ENCODE measurements around the gene SYCP2L.

- TF ChIP-seq CTCF (IDR thresholded peaks at IDR 0.05 in 2 of 3, conservative IDR thresholded peaks at IDR 0.05 in 1 of 3; ENCODE audit: insufficient read depth in 2 of 3, low read depth in 1 of 3, low read length in 3 of 3) (no peak), ELF1 (tag; IDR thresholded peaks at IDR 0.05) (no peak), E2F6 (IDR thresholded peaks at IDR 0.05; ENCODE audit: borderline replicate concordance in 1 of 2, extremely low read depth in 1 of 2, insufficient read depth in 1 of 2, insufficient read length in 1 of 2, low read depth in 1 of 2, low read length in 1 of 2, poor library complexity in 1 of 2, severe bottlenecking in 1 of 2) (no peak), POLR2A (conservative IDR thresholded peaks at IDR 0.05) (no peak), ZEB2 (IDR thresholded peaks at IDR 0.05) (no peak), E2F4 (CRISPR knock-in tag; IDR thresholded peaks at IDR 0.05; ENCODE audit: low read depth) (no peak), PML (IDR thresholded peaks at IDR 0.05; ENCODE audit: low read length) (no peak), EZH2 (IDR thresholded peaks at IDR 0.05; ENCODE audit: borderline replicate concordance, low read depth, low read length) (no peak), ZBTB40 (IDR thresholded peaks at IDR 0.05) (no peak), ZBTB40 (CRISPR knock-in tag; IDR thresholded peaks at IDR 0.05) (no peak)
These were observed 49.2 kb upstream of the SYCP2L start for GRCh38 chr6:10837622-10837994.
